GM19324 (cell line): ENCODE results near the gene LPCAT1.
"Not testable (repeated sequence)": the region's sequence is repeated elsewhere in the genome, so short reads cannot be mapped to it uniquely, and the experiment has no call there.

Experiments used
- ATAC-seq: cut with Tn5 transposase; IDR thresholded peaks from one replicate; pipeline ENCODE4 v1.9.1; 2021; ENCODE audit warnings: mild to moderate bottlenecking, moderate library complexity; ENCODE audit not compliant: unreplicated experiment, low FRiP score

Gene LPCAT1

DNA sequence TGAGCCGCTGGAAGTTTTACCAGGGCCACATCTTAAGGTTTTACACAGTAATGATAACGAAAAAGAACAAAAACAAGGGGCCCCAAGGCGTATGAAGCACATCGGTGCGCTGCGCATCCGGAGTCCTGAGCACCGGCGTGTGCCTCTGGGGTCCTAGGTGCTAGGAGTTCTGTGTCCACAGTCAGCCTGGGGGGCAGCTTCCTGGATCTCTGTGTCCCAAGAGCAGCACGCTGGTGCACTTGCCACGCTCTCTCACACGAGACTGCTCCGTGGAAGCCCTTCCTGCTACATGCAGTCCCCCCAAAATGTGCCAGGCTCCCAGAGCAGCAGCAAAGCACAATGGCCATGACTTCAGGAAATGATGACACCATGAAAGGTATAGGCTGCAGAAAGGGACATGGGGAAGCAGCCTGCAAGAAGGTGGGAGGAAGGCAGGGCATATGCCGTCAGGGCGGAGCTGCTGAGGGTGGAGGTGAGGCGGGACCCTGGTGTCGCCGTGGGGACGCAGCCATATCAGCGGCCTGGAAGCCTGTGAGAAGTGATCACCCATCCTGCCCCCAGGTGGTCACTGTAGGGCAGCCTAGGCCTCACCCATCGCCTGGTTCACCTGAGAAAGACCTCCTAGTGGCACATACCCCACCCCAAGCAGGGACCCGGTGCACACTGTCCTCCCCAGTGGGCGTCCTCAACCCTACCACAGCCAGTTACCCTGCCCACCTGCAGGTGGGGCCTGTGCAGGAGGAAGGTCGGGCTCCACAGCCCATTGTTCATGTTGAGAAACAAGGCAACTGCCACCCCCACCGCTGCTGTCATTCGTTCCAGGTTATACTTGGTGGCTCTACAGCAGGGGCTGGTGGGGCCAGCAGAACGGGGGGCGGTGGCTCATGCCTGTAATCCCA lies 54.9 kb downstream of the LPCAT1 start:
- no peak for ATAC-seq

DNA sequence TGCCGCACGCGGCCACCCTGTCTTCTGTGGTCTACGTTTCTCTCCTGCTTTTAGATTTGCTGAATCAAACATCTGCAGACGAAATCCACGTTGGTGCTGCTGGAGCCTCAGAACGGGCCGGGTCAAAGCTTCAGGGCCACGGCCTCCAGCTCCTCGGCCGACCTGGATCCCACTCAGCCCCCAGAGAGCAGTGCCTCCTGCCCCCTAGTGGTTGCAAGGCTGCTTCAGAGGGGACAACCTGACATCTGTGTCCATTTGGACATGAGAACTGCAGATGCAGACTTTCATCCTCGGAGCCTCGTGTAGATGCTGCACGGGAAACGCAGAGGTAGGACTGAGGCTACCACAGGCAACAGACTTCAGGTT lies 55.5 kb downstream of the LPCAT1 start:
- ATAC-seq: no peak

DNA sequence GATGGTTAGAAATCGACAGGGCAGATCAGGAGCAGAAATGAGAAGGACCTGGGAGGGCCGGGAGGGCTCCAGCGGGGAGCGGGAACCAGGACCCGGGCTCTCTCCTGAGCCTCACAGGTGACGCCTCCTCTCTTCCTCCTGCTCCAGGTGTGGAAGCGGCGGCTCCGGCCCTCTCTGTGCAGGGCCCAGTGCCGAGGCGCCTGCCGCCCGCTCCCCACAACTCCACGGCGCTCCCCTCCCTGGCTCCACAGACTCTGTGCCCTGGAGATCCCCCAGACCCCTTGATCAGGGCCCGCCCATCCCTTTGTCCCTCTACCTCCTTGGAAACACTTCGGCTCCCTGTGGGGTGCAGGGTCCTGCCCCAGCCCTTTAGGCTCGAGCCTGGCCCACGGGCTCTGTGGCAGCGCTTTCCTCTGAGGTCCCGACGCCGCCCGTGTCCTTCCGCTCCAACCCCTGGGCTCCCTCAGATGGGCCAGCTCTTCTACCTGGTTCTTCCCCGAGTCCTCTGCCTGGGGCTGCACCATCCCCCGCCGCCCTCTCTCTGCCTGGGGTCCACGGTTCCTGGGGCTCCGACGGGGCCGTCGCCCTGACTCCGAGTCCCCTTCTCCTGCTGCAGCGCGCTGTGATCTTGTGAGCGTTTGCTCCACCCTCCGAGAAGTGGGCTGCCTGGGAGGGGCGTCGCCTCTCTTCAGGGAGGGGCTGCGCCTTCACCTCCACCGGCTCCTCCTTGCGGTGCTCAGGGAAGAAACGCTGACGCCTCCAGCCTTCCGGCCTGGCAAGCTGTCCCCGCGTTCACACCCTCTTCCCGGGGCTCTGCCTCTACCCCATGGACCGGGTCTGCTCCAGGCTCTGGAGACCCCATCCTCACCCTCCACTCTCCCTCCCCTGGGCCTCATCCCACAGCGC lies 56.2 kb downstream of the LPCAT1 start:
- no peak for ATAC-seq

DNA sequence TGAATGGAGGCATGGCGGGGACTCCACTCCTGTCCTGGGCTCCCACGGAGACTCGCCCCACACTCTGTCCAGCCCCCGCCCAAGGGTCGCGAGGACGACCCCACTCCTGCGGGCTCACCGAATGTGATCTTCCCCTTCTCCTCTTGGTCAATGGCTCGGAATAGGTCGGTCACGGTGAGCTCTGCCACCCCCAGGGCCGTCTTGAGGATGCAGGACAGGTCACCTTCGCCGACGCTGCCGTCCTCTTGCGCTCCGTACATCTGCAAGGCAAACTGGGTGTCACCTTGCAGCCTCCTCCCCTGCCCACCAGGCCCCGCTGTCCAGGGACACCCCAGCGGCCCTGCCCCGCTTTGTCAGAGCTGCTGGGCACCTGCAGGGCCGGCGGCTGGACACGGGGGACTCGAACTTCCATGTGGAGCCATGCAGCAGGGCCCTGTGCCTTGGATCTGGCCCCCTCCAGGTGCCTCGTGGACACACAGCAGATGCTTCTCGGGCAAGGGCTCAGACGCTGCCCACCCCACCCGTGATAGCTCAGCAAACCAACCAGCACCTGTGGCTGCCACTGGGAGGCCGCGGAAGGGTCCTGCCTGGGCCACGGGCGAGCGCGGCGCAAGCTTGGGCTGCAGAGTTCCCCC lies 57.0 kb downstream of the LPCAT1 start:
- ATAC-seq: no peak

DNA sequence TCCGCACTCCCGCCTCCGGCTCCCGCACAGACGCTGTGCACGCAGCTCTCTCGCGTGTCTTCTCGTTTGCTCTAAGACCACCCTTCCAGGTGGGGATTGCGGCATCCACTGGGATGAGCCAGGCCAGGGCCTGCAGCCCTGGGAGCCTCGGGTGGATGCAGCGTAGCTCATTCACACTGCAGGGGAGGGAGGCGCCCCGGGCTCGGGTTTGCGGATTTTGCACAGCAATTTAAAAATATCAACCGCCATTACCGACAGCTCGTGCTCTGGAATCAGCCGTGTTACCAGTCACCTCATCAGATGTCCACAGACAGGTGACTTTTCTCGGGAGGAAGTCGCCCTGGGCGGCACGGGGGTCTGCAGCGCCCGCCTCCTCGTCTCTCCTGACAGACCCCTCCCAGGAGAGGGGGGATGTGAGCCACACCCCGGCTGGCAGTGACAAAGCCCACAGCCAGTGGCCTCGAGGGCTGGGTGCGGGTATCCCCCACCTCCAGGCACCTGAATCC lies 57.7 kb downstream of the LPCAT1 start:
- no peak for ATAC-seq

DNA sequence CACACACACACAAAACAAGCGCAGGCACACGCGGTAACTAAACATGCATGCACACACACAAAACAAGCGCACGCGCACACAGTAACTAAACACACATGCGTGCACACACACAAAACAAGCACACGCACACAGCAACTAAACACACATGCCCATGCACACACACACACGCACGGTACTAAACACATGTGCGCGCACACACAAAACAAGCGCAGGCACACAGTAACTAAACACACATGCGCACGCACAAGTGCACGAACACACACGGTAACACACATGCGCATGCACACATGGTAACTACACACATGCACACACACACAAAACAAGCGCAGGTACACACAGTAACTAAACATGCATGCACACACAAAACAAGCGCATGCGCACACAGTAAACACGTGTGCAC lies 58.6 kb downstream of the LPCAT1 start:
- no peak for ATAC-seq

DNA sequence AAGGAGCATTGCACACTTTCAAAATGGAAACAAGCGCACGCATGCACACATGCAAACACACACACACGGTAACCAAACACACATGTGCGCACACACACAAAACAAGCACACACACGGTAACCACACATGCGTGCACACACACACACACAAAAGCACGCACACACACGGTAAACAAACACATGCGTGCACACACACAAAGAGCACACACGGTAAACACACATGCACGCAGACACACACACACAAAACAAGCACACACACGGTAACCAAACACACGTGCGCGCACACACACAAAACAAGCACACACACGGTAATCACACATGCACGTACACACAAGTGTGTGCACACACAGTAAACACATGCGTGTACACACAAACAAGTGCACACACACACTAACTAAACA lies 59.2 kb downstream of the LPCAT1 start:
- no peak for ATAC-seq

DNA sequence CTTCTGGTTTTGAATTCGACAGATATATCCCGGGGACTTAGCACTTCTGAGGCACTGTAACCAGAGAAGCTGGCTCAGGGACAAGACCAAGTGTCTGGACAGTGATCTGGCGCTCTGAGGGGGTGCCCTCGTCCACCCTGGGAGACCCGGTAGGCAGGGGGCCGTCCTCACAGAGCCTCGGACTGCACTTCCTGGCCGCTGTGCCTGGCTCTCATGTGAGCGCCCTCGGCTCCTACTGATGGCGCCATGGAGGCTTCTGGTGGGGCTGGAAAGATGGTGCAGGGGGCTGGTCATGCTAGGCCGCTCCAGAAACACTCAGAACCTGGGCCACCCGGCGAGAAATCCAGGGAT lies 59.7 kb downstream of the LPCAT1 start:
- ATAC-seq: no peak

DNA sequence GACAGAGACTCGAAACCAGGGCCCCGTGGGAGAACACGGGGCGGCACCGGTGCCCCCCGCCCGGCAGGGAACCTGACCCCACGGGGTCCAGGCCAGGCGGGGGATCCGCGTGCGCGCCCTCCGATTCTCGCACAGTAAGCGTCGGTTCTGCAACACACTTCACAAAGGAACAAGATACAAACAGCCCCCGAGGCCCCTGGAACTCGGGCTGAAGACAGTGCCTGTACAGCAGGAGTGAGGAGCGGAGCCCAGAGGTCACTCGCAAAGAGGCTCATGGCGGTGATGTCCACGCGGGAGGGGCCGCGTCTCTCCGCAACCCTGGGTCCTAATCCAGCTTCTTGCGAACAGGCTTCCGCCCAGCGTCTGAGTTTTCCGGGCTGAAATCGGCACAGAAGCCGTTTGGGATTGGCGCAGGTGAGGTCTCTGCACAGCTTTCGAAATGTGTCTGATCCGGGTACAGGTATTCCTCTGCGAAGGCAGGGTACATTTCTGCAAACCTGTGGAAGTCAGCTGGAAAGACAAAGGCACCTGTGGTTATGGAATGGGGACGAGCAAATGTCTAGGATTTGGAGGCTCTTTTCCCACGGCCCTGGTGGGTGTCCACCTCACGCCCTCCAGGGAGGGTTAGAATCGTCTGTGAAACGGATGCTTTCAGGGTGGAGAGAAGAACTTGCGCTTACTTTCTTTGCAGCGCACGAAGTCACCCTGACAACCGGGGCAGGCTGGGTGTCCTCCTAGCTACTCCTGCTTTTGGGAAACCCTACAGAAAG lies 60.2 kb downstream of the LPCAT1 start:
- ATAC-seq: no peak

DNA sequence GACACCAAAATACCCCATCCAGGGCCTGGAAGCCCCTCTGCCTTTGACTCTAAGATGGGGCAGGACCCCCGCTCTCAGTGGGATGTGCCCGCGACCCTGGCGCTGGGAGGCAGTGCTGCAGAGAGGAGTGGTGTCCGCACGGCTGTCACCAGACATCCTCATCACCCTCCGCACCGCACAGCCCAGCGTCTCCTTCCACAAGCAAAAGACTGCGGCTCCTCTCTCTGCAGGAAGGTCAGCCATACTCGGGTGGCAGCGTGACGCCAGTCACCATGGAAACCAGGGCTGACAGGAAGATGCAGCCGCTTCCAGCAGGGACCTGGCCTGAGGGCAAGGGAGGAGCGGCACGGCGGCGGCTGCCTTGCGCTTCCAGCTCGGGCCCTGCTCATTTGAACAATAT lies 61.4 kb downstream of the LPCAT1 start:
- no peak for ATAC-seq

DNA sequence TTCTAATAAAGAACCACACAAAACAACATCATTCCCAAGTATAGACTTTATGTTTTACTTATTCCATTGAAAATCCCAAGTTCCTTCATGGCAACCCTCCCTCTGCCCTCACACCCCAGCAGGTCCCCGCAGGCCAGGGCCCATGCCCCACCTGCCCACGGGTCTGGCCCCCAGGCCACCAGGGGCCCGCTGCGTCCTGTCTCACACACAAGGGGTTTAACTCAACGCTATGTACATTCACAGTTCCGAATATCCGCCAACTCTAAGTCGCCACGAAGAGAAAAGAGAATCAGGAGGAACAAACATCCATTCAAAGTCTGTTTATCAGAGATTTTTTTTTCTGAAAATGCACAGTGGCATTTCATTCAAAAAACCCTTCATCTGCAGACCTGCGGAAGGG lies 62.4 kb downstream of the LPCAT1 start:
- ATAC-seq: no peak

DNA sequence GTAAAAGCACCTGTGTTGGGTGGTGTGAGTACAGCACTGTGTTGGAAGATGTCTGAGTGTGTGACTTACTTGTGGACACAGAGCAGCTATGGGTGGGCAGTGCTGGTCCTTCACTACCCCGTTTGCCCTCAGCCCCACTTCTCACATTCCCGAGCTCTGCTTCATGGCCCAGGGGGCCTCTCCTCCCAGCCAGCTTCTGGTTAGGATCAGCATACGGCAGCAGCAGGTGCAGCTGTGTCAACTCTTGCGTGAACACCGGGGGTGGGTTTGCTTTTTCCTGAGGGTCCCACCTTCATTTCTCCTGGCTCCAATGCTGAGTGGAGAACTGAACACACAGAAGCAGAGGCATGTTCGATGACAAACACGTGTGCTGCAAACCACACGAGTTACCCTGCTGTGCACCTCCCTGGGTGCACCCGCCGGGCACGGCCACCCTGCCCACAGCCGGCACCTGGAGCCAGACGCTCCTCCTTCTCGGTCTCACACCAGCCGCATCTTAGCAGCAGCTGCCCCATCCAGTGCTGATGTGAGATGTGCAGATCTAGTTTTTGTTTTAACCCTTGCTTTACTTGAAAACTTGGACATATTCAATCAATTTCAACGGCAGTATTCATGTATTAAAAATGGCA lies 63.6 kb downstream of the LPCAT1 start:
- no peak for ATAC-seq

DNA sequence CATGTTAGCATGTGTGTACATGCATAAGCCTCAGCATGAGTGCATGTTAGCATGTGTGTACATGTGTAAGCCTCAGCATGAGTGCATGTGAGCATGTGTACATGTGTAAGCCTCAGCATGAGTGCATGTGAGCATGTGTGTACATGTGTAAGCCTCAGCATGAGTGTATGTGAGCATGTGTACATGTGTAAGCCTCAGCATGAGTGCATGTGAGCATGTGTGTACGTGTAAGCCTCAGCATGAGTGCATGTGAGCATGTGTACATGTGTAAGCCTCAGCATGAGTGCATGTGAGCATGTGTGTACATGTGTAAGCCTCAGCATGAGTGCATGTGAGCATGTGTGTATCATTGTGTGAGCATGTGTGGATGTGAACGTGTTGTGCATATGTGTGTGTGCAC lies 64.3 kb downstream of the LPCAT1 start:
- ATAC-seq: not testable (repeated sequence)

DNA sequence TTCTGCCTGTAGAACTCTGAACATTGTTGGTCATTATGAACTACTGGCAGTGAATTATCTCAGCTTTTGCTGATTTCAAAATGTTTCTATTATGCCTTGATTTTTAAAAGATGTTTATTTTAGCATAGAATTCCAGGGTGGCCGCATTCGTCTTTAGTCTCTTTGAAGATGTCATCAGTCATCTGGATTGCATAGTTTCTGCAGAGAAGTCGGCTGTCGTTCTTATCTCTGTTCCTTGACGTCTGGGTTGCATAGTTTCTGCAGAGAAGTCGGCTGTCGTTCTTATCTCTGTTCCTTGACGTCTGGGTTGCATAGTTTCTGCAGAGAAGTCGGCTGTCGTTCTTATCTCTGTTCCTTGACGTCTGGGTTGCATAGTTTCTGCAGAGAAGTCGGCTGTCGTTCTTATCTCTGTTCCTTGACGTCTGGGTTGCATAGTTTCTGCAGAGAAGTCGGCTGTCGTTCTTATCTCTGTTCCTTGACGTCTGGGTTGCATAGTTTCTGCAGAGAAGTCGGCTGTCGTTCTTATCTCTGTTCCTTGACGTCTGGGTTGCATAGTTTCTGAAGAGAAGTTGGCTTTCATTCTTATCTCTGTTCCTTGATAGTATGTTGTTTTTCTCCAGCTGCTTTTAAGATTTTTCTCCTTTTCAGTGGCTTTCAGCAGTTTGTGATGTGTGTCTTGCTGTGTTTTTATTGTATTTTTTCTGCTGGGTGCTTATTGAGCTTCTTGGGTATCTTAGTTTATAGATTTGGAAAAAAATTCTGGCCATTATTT lies 67.5 kb downstream of the LPCAT1 start:
- not testable (repeated sequence) for ATAC-seq

DNA sequence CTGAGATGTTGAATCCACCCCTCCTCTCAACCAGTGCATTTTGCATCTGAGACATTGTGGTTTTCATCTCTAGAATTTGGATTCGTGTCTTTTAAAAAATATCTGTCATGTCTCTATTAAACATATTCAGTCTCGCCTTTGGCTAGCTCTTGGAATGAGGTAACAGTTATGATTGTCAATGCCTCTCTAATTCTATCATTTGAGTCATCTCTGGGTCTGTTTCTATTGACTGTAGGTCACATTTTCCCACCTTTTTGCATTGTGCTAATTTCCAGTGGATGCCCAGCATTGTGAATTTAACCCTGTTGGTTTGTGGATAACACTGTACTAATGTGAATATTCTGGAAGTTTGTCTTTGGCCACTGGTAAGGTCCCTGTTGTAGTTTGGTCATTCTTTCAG lies 70.1 kb downstream of the LPCAT1 start:
- ATAC-seq: no peak

DNA sequence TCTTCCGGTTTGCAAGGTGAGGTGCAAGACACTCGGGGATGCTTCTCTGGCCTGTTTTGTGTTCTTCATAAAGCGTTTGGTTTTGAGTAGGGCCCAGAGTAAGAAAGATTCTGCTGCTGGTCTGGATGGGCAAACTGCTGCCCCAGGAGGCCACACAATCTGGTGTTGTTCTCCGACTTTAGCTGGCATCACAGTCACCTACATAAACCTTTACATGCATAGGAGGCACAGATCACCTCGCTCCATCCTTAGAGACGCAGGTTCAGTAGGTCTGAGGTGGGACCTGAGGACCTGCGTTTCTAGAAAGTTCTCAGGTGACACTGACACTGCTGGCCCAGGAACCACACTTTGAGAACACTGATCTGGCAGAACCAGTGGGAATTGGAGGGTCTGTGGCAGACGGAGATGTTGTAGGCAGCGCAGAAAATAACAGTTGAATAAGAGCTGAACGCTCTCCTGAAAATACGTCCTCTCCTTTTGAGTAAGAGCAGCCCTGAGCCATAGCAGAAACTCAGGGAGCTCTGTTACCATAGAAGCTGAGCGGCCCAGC lies 74.6 kb downstream of the LPCAT1 start:
- no peak for ATAC-seq

DNA sequence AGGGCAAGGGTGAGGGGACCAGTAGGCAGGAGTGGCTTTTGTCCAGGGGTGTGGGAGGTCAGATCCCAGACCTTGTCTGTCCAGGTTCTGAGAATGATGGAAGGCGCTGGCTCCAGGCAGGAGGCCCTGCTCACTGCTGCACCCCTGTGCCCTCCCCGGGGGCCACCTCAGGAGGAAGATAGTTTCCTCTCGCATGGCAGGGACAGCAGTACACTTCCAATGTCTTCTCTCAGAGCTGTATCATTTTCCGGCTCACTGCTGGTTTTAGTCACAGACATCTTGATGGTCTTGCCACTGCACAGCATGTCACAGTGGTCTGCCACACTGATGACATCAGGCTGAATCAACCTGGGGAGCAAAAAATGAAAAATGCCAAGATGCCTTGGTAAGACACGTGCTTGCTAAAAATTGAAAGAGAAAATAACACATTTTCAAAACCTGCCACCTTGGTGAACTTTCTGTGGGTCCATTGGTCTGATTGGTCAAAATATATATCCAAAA lies 75.2 kb downstream of the LPCAT1 start:
- ATAC-seq: no peak

DNA sequence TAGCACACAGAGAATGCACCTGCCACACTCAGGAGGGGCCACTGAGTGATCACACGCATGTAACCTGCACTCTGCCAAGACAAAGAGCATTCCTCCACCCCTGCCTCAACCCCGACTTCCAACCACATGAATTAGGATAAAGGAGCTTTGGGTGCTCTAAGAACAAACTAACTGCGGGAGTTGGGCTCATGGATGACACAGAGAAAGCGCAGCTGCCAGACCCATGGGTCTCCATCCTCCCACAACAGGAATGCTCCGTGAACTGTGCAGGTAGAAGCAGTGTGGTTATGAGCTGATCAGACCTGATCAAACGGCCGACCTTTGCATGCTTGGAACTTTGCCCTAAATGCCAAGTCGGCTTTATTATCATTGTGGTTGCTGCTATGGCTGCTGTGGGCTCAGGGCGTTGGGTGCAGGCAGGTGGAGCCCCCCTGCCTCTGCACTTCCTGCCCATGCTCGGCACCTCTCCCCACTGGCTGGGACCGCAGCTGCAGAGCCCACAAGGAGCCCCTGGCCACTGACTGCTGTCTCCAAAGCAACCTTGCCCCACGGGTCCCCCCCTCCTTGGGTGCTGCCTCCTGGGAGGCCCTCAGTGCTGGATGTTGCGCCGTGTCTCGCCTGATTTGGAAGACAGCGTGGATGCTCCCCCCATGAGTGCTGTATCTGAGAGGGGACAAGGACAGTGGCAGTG lies 75.9 kb downstream of the LPCAT1 start:
- ATAC-seq: no peak
